HG02763 (cell line): ENCODE measurements around the gene GLO1.

Experiments used
- ATAC-seq: cut with Tn5 transposase; IDR thresholded peaks from one replicate; pipeline ENCODE4 v1.9.1; 2021; ENCODE audit warnings: mild to moderate bottlenecking, moderate library complexity; ENCODE audit not compliant: unreplicated experiment

Gene GLO1

DNA sequence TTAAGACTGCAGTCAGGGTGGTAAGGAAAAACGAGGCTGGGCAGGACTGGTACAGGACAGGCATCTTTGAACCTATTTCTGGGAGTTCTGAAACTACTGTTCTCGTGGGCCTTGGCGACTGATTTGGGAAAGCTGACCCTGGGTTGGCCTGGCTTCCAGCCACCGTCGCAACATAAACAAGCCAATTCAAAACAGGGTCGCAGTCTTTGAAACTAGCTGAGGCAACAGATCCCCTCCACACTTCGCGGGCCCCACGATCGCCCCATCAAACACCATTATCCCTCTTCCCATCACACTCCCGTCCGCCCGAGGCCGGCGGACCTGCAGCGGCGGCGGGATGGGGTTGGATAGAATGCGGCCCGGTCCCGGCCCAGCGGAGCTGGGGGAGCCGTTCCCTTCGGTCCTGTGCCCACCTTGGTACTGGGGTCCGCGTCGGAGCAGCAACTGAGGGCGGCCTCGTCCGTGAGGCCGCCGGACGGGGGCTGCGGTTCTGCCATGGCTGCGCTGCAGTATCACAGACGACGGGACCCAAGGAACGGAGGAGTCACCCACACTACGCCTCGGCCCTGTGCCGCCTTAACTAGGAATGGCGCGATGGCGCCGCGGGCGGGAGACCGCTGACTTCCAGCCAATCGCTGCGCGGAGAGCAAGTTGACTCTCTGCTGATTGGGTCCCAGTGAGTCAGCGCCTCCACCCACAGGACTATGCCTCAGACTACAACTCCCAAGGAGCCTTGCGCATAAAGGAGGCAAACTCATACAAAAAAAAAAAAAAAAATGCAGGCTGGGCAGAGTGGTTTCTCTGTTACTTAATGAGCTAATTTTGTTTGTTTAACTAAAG, at the start of gene GLO1:
TSS of gene GLO1 (minus strand) at position 588 of the 840 bp plus-strand sequence. CDS start at position 497, 91 bp downstream.
- peak; percentile 99 for ATAC-seq

DNA sequence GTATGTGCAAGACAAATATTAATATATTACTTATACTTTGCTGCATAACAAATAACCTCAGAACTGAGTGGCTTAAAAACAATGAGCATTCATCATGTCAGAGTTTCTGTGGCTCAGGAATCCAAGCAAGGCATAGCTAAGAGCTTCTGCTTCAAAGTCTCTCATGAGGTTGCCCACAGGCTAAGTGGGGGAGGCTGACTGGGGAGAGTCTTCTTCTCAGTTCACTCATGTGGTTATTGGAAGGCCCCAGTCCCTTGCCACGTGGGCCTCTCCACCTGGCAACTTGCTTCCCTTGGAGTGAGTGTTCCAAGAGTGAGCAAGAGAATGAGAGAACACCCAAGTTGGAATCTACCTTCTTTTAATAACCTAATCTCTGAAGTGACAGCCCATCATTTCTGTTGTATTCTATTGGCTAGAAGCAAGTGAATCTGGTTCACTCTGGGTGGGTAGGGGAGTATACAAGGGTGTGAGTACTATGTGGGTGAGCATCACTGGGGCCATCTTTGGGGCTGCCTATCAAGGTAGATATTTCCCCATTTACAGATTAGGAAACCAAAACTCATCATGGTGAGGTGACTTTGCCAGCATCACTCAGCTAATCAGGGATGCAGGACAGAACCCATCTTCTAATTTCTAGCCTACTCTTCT, 48.1 kb upstream of the GLO1 start:
- no peak for ATAC-seq

DNA sequence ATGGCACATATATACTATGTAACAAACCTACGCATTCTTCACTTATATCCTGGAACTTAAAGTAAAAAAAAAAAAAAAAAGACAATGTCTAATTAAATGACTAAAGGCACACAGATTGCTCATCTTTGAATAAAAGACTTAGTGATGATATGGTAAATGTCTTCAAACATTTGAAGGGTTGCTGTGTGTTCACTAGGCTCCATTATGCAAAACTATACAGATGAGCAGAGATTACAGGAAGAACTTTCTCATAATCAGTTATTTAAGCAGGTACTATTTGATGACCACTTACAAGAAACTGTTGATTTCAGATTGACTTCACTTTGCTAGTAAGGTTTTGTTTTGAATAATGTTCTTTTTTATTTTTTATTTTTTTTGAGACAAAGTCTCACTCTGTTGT, 46.5 kb upstream of the GLO1 start:
- ATAC-seq, result no peak

DNA sequence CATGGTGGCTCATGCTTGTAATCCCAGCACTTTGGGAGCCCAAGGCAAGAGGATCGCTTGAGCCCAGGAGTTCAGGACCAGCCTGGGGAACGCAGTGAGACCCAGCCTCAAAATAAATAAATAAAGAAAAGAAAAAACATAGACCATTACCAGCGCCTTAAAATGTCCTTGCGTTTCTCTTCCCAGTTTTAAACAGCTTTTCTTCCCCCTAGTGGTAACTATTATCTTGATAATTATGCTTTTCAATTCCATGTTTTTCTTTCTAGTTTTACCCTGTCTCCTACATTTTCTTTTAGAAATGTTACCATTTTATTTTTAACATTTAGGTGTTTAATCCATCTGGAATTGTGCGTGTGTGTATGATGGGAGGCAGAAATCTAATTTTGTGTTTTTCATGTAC, 36.6 kb upstream of the GLO1 start:
- ATAC-seq, result no peak

DNA sequence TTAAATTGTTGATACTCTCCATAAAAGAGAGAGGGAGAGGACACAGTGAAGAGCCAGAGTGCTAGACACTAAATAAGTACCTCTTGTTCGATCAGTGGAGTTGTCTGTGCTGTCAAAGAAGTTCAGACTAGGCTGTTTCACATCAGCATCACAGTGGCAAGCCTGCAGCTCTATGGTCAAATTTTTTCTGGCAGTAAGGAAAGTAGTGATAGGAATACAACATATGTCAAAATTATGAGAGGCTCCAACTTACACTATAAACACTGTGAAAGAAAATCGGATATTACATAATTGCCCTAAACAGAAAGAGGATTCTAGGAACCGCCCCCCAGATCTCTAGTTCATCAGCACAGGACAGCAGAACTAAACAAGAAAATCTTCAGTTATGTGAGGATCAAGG, 35.3 kb upstream of the GLO1 start:
- ATAC-seq, result no peak

DNA sequence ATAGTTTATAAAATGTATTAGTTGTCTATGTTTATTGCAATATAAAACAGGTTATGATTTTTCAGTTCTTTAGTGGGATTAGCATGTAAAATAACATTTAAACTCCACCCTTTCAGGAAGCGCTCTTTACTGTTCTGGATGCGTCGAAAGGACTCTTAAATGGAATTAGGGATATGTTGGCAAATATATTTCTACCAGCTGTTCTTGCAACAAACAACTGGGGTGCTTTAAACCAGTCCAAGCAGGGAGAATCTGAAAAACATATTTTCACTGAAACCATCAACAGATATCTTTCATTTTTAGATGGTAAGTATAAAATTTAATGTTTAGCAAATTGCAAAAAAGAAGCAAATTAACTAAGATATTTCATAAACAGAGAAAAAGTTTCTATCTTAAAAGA, 34.0 kb upstream of the GLO1 start:
- no peak for ATAC-seq

DNA sequence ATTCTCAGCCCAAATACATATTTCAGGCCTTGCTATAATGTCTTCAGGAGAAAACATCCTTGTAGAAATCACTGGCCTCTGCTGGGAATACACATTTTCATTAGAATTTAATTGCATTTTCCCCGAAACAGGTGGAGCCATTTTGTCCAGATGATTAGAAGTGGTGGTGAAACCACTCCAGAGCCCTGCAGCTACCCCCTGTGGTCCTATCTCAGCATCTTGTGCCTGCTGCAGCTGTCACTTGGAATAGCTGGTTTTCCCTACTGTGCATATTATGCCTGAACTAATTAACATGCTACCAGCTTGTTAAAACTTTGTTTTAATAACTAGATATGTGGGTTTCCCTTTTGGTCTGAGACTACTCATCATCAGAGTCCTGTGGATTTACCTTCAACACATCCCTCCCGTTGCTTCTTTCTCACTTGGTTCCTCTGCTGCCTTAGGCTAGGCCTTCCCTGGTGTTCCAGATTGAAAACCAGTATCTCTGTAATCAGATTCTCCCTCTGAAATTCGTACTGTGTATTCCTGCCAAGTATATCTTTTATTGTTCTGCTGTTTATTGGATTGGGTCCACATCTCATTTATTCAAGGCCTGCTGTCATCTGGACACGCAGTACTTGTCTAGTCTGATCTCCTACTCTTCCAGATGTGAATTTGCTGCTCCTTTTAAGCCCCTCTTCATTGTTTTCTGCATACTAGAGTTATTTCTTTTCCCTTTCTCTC, 27.4 kb upstream of the GLO1 start:
- ATAC-seq, result no peak

DNA sequence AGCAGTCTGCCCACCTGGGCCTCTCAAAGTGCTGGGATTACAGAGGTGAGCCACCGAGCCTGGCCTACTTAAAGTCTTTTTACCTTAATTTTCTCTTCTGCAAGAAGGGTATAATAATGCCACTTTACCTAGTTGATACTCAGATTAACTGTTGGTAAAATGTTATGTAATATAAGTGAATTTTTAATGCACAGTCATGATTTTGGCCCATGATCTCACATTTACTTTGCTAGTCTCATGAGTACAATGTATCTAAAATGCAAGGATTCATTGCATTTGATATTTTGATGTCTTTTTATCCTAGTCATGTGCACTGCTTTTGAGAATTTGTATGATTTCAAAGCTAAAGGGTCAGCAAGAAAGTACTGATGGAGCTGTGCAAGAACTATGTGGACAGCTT, 25.3 kb upstream of the GLO1 start:
- no peak for ATAC-seq

DNA sequence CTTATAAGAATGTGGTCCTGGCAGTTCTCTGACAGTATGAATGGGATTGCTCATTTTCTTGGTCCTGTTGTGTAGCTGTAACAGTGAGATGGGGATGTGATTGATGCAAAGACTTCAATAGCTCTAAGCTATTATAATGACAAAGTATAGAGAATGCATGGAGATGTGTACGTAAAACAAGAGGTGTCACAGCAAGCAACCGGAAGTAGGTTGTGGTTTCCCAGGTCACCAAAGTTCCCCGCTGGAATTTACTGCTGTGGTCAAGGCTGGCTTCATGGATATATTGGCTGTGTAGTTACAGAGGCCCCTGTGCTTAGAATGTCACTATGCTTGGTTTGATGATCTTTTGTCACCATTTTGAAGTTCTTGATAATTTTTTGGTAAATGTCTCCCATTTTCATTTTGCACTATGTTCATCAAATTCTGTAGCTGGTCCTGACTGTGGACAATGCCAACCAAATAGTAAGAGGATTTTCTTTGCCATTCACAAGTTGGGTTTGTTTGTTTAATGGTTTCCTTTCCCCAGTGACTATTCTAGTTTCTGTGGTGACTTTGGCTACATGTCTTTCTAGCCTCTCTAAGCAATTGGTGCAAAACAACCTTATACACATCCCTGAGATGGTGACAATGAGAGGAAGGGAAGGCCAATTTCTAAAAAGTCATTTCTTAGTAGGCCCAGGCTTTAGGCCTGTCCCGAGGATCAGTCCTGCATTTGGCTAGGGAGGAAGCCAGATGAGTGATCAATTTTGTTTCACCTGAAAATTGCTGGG, 22.7 kb upstream of the GLO1 start:
- no peak for ATAC-seq

DNA sequence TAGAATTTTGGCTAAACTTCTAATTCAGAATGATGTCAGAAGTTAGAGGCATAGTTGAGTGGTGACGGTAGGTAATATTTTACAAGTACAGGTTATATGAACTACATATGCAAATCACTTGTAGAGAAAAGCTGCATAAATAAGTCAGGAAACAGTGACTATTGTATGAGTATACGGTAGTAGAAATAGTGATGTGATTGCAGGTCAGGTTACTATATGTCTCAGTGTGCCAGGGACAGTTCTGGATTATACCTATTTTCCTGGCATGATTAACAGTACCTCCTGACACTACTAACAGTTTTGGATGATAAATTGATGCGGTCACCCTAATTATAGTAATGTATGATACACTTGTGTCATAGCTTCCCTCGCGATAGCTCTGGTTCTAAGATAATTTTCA, 21.4 kb upstream of the GLO1 start:
- no peak for ATAC-seq

DNA sequence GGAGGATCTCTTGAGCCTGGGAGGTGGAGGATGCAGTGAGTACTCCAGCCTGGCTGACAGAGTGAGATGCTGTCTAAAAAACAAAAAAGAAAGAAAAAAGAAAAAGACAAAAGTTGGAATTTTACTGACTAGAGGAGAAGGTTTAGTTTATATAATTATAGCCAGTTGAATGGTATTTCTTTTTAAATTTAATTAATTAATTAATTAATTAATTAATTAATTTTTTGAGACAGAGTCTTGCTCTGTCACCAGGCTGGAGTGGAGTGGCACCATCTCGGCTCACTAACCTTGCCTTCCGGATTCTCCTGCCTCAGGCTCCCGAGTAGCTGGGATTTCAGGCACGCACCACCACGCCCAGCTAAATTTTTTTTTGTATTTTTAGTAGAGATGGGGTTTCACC, 20.8 kb upstream of the GLO1 start:
- ATAC-seq, result no peak

DNA sequence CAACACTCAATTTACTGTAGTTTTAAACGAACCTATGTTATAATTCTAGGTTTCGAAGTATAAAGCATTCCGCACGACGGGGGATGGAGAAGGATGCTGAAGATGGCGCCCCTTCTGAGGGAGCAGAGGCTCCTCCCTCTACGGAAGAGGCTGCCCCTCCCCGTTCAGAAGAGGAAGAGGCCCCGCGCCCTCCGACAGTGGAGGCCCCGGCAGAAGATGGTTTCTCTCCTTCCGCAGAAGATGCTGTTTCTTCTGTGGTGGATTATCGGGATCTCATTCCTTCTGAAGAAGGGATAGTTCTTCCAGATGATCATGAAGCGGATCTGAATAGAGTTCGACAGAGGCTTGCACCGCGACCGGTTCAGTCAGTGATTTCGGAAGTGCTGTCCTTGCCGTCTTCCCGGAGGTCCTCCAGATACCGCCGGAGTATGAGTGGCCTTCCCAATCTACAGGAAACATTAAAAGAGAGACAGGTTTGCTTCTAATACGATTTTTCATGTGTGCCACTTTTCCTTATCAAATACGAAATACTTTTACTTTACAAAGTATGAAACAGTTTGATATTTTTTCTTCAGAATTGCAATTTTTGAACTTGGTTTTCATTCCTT, 19.9 kb upstream of the GLO1 start:
- ATAC-seq, result no peak

DNA sequence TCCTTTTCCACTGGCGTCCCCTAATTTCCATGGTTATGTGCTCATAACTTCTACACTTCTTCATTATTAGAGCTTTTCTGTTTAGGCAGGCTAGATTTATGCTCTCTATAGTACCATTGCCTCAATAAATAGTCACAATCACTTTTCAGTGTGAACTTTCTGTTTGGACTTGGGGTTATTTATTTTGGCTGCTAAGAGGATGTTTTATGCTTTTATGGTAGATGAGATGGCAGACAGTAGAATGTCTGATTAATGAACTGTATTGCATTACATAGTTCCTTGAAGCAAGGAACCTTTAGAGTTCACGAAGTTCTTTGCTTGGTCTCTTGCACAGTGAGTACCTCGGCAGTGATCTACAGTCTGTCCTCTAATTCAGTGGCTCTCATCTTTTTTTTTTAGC, 19.1 kb upstream of the GLO1 start:
- ATAC-seq, result no peak

DNA sequence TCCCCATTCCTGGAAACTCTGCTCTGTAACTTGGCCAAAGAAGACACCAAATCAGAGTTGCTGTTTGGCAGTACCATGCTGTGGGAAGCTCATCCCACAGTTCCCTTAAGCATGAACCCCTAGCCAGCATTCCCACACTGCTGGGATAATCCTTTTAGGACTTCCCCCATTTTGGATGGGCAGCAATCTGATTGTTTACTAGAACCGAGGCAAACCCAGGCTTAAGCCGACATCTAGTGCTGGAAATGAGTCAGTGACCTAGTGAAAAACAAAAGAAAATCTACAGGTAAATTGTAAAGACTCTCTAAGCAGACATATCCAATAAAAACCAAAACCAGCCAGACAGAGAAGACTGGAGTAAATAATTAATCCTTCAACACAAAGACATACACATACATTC, 17.4 kb upstream of the GLO1 start:
- no peak for ATAC-seq

DNA sequence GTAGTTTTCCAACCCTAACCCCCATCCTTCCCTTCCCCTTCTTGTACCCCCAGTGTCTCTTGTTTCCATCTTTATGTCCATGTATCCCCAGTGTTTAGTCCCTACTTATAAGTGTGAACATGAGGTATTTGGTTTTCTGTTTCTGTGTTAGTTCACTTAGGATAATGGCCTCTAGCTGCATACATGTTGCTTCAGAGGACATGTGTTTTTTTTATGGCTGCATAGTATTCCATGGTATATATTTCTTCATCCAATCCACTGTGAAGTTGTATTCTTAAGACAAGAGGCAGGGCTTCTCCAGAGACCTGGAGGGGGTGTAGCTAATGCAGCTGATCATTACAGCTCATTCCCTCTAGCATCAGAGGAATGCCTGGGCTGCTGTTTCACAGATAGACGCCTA, 16.4 kb upstream of the GLO1 start:
- no peak for ATAC-seq

DNA sequence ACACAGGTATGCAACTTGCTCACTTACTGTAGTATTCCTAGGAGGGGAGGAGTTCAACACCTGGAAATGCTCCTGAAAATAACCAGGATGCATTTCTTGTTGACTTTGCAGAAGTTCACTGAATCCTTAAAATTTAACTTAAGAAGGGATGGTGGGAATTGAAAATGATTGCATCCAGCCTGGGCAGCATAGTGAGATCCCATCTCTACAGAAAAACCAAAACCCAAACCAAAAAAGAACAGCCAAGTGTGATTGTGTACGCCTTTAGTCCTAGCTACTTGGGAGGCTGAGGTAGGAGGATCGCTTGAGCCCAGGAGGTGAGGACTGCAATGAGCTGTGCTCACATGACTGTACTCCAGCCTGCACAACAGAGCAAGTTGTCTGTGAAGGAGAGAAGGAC, 13.9 kb upstream of the GLO1 start:
- ATAC-seq, result no peak

DNA sequence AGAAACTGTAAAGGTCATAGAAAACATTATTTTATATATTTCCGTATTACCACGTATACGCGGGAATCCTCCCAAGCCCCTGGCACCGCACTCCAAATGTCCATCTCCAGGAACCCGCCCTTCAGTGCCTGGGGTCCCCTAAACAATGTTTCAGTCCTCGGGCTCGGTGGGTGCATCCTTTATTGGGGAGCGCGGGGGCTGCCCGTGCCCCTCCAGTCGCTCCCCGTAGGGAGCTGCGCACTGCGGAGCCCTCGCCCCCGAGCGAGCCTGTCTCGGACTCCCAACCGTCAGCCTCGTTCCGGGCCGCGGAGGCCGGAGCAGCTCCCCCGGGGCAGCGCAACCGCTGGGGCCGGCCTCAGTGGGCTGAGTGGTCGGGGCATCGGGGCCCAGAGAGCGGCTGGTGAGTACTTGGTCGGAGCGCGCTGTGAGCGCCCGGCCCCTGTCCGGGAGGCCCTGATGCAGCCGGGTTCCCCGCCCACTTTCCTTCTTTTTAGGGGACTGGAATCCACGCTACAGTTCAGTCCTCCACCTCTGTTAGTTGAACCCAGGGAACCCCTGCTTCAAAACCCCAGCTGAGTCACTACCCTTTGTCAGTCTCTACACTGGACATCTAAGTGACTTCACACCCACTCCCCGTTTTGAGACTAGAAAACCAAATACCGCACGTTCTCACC, 12.2 kb upstream of the GLO1 start, which contains the start of gene DNAH8:
TSS of gene DNAH8 (plus strand) at position 296 of the 674 bp plus-strand sequence. CDS start 7,499 bp downstream, outside the sequence.
- ATAC-seq, result no peak

DNA sequence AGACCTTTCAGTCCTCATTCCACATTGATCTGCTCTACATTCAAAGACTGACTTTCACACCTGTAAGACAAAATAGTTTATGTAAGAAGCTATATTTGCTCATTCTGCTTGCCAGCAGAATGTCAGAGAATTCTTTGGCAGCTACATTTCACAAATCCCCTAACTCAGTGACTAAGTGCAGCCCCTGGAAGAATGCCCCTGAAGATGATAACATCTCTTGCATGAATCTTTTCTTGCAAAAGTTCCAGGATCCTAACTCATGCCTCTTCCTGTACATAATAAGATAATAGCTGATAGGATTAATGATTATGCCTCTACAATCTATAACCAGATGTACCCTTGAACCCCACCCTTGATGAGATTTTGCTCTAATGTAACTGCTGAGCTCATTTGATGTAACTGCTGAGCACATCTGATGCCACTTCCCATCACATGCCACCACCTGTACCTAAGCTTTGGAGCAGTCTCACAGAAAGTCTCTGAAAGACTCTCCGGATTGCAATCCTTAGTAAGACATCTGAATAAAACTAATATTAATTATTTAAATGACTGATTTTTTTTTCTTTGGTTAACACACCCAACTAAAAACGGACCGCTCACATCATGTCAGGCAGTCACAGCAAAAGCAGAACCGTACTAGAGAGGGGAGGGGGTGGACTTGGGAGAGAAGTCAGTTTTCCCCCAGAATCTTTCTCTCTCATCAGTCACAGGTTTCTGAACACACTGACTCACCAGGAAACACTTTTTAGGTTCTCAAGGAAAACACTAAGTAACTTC, 11.5 kb upstream of the GLO1 start:
- no peak for ATAC-seq

DNA sequence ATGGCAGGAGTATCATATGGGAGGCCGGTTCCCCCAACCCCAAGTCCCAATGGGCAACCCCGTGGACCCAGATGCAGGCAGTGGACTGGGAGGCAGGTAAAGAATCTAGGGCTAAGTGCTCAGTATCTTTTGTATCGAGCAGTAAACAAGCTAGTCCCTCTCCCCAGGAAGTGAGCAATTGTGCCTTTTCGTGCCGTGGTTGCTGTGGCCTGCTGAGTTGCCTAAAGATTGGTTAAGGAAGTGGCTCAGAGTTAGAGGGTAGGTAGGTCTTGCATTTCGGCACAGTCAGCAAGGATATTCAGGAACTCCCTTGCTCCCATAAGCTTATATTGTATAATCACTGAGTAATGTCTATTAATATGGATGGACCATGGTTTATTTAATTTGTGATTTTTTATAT, 10.9 kb upstream of the GLO1 start:
- no peak for ATAC-seq
